Skin epidermis (tissue), 12 donors: ENCODE measurements around the gene MAS1.
"Not testable (repeated sequence)": the region's sequence is repeated elsewhere in the genome, so short reads cannot be mapped to it uniquely, and the experiment has no call there.

Experiments used
- H3K27ac ChIP-seq, 21 experiments: fragments of 200-600 bp; sonication (generic) in 11 of 21; one replicate each; pipeline ENCODE4 v1.5.0; 2020; ENCODE audit warnings: mild to moderate bottlenecking in 3 of 21, inconsistent platforms in 2 of 21, moderate library complexity in 2 of 21
- H3K4me3 ChIP-seq, 7 experiments: fragments of 200-600 bp; sonication (generic) in 2 of 7; one replicate each; pipeline ENCODE4 v1.5.0; 2020; ENCODE audit warnings: inconsistent platforms in 2 of 7, mild to moderate bottlenecking in 2 of 7, moderate library complexity in 1 of 7

Gene MAS1

GRCh38 chr6:159913862-159914564, 23.2 kb downstream of the MAS1 start:
- Histone ChIP-seq H3K4me3 (no peak overlapping the region), H3K27ac (no peak overlapping the region)

- no peak overlapping the region for H3K27ac ChIP-seq
Observed at GRCh38 chr6:159914565-159914923, 23.8 kb downstream of the MAS1 start.

GRCh38 chr6:159915397-159915796, 24.6 kb downstream of the MAS1 start:
- no peak overlapping the region for H3K27ac ChIP-seq
- no peak overlapping the region for H3K4me3 ChIP-seq

More at GRCh38 chr6:159914565-159914923, 23.8 kb downstream of the MAS1 start:
- H3K4me3 ChIP-seq: no peak overlapping the region

GRCh38 chr6:159916237-159916636, 25.4 kb downstream of the MAS1 start:
- no peak overlapping the region for H3K4me3 ChIP-seq
- no peak overlapping the region for H3K27ac ChIP-seq

GRCh38 chr6:159916752-159917151, 26.0 kb downstream of the MAS1 start:
- H3K27ac ChIP-seq: no peak overlapping the region
- no peak overlapping the region for H3K4me3 ChIP-seq

GRCh38 chr6:159919011-159919511, 28.3 kb downstream of the MAS1 start:
- no peak overlapping the region for H3K4me3 ChIP-seq
- no peak overlapping the region for H3K27ac ChIP-seq

- H3K4me3 ChIP-seq: no peak overlapping the region
- H3K27ac ChIP-seq: no peak overlapping the region
Observed at GRCh38 chr6:159919800-159920199, 29.0 kb downstream of the MAS1 start.

GRCh38 chr6:159924150-159924549, 33.4 kb downstream of the MAS1 start:
- not testable (repeated sequence) for H3K27ac ChIP-seq, H3K4me3 ChIP-seq

GRCh38 chr6:159926542-159927203, 35.9 kb downstream of the MAS1 start:
- Histone ChIP-seq H3K27ac (no peak overlapping the region), H3K4me3 (no peak overlapping the region)

GRCh38 chr6:159929819-159930218, 39.0 kb downstream of the MAS1 start:
- no peak overlapping the region for H3K4me3 ChIP-seq
- H3K27ac ChIP-seq: no peak overlapping the region

- H3K4me3 ChIP-seq: no peak overlapping the region
- H3K27ac ChIP-seq: no peak overlapping the region
Observed at GRCh38 chr6:159931112-159931511, 40.3 kb downstream of the MAS1 start.

GRCh38 chr6:159931846-159932245, 41.1 kb downstream of the MAS1 start:
- no peak overlapping the region for H3K27ac ChIP-seq
- no peak overlapping the region for H3K4me3 ChIP-seq

- H3K27ac ChIP-seq: no peak overlapping the region
- no peak overlapping the region for H3K4me3 ChIP-seq
Observed at GRCh38 chr6:159933077-159933476, 42.3 kb downstream of the MAS1 start.

- Histone ChIP-seq H3K4me3 (no peak overlapping the region), H3K27ac (no peak overlapping the region)
Observed at GRCh38 chr6:159934181-159934580, 43.4 kb downstream of the MAS1 start.

GRCh38 chr6:159935065-159935464, 44.3 kb downstream of the MAS1 start:
- Histone ChIP-seq H3K4me3 (no peak overlapping the region), H3K27ac (no peak overlapping the region)

- Histone ChIP-seq H3K27ac (no peak overlapping the region), H3K4me3 (no peak overlapping the region)
Observed at GRCh38 chr6:159935633-159936032, 44.8 kb downstream of the MAS1 start.

GRCh38 chr6:159939591-159940016, 48.8 kb downstream of the MAS1 start:
- Histone ChIP-seq H3K4me3 (no peak overlapping the region), H3K27ac (no peak overlapping the region)
